SU-DHL-6 (cell line): ENCODE results near the gene RAB3IP.

Experiments used
- H2AFZ ChIP-seq: fragments of 200-600 bp; sonication (generic); 2 replicates; pipeline ENCODE4 v1.6.1; 2014; ENCODE audit warnings: low read depth, mild to moderate bottlenecking, moderate library complexity, mixed read lengths, antibody characterized with exemption, low read length; ENCODE audit not compliant: severe bottlenecking
- H3F3A ChIP-seq: fragments of 200-600 bp; shearing (Covaris generic); 2 replicates; pipeline ENCODE4 v1.6.0; 2016; ENCODE audit warnings: antibody characterized with exemption, mild to moderate bottlenecking; ENCODE audit not compliant: insufficient read depth
- H3K27ac ChIP-seq: fragments of 200-600 bp; sonication (generic); 2 replicates; pipeline ENCODE4 v1.5.1; 2016; ENCODE audit warnings: low read depth, mild to moderate bottlenecking, low read length, moderate library complexity, mixed read lengths
- H3K27me3 ChIP-seq: fragments of 200-600 bp; sonication (generic), shearing (Covaris generic); 2 replicates; pipeline ENCODE4 v1.6.0; 2014; ENCODE audit warnings: mild to moderate bottlenecking, low read length
- H3K36me3 ChIP-seq: fragments of 200-600 bp; sonication (generic); 2 replicates; pipeline ENCODE4 v1.6.1; 2014; ENCODE audit warnings: mild to moderate bottlenecking, low read length, mixed read lengths
- H3K4me2 ChIP-seq: fragments of 300-600, 200-600 bp; shearing (Covaris generic), sonication (generic); 2 replicates; pipeline ENCODE4 v1.6.0; 2014; ENCODE audit warnings: low read length, low read depth, mild to moderate bottlenecking; ENCODE audit not compliant: poor library complexity, severe bottlenecking
- H3K4me3 ChIP-seq: fragments of 200-600 bp; sonication (generic); 2 replicates; pipeline ENCODE4 v1.5.1; 2014; ENCODE audit warnings: antibody characterized with exemption, low read length, mild to moderate bottlenecking, mixed read lengths; ENCODE audit not compliant: insufficient read depth, poor library complexity, severe bottlenecking
- H3K79me2 ChIP-seq: fragments of 200-600 bp; sonication (generic); 2 replicates; pipeline ENCODE4 v1.6.1; 2014; ENCODE audit warnings: mild to moderate bottlenecking, low read length, moderate library complexity; ENCODE audit not compliant: insufficient read depth
- H3K9ac ChIP-seq: fragments of 200-600 bp; sonication (generic); 2 replicates; pipeline ENCODE4 v1.7.0; 2014; ENCODE audit warnings: mild to moderate bottlenecking, low read length
- H3K9me2 ChIP-seq: fragments of 200-600 bp; sonication (generic); replicated peaks from 2 replicates; pipeline ENCODE4 v1.6.1; 2014; ENCODE audit warnings: low read length; ENCODE audit not compliant: insufficient read depth
- H3K9me3 ChIP-seq: fragments of 200-600 bp; sonication (generic); 2 replicates; pipeline ENCODE4 v1.6.1; 2014; ENCODE audit warnings: low read length, mixed read lengths; ENCODE audit not compliant: insufficient read depth
- H4K20me1 ChIP-seq: fragments of 200-600 bp; sonication (generic); 2 replicates; pipeline ENCODE4 v1.6.1; 2014; ENCODE audit warnings: low read depth, mild to moderate bottlenecking, antibody characterized with exemption, low read length, moderate library complexity, mixed read lengths
- CTCF ChIP-seq: fragments of 200-600 bp; sonication (generic); IDR thresholded peaks from one replicate; pipeline ENCODE4 v1.5.1; 2017; ENCODE audit warnings: antibody characterized with exemption, mild to moderate bottlenecking, low read length, moderate library complexity; ENCODE audit not compliant: insufficient read depth, poor library complexity, severe bottlenecking
- EZH2phosphoT487 ChIP-seq: fragments of 200-600 bp; sonication (generic), shearing (Covaris generic); conservative IDR thresholded peaks from 2 replicates; pipeline ENCODE4 v1.6.1; 2018; ENCODE audit warnings: mild to moderate bottlenecking, antibody characterized with exemption, low read length, moderate library complexity, mixed read lengths

Gene RAB3IP

DNA sequence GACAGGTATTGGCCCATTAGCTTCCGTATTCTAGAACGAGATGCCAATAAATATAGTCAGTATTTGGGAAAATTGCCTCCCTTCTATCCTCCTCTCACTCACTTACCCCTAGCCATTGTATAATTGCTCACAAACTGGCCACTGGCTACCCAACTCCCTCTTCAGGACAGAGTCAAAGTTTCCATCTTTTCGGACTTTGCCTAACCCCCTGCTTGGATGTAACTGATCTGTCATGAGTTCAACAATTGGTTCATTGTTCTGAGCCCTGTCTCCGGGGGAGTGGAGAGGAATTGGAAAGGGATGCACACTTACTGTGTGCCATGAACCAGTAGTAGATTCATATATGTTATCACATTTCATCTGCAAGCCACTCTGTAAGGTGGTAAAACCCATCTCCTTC lies 98.5 kb downstream of the RAB3IP start:
- Histone ChIP-seq H3K27ac (no peak overlapping the region), H3K4me3 (no peak overlapping the region), H3K27me3 (no peaks in the 10 kb centered on the region), H4K20me1 (no peaks in the 10 kb centered on the region), H3F3A (no peaks in the 10 kb centered on the region), H2AFZ (no peak overlapping the region), H3K9me2 (no peaks in the 10 kb centered on the region), H3K36me3 (no peaks in the 10 kb centered on the region), H3K4me2 (no peak overlapping the region), H3K9ac (no peak overlapping the region), H3K9me3 (no peaks in the 10 kb centered on the region), H3K79me2 (no peaks in the 10 kb centered on the region)
- TF ChIP-seq EZH2phosphoT487 (no peak), CTCF (no peak)

- H3K9me2 ChIP-seq: no peaks in the 10 kb centered on the region
- no peaks in the 10 kb centered on the region for H3K27me3 ChIP-seq
- no peaks in the 10 kb centered on the region for H3K9me3 ChIP-seq
- no peak overlapping the region for H3K27ac ChIP-seq
- TF ChIP-seq EZH2phosphoT487 (no peak), CTCF (no peak)
- no peaks in the 10 kb centered on the region for H4K20me1 ChIP-seq
- no peaks in the 10 kb centered on the region for H3K36me3 ChIP-seq
- H2AFZ ChIP-seq: no peak overlapping the region
- no peaks in the 10 kb centered on the region for H3F3A ChIP-seq
- no peaks in the 10 kb centered on the region for H3K79me2 ChIP-seq
- no peak overlapping the region for H3K4me3 ChIP-seq
- no peak overlapping the region for H3K9ac ChIP-seq
- no peak overlapping the region for H3K4me2 ChIP-seq
These were observed 99.2 kb downstream of the RAB3IP start for GRCh38 chr12:69837657-69838415.

DNA sequence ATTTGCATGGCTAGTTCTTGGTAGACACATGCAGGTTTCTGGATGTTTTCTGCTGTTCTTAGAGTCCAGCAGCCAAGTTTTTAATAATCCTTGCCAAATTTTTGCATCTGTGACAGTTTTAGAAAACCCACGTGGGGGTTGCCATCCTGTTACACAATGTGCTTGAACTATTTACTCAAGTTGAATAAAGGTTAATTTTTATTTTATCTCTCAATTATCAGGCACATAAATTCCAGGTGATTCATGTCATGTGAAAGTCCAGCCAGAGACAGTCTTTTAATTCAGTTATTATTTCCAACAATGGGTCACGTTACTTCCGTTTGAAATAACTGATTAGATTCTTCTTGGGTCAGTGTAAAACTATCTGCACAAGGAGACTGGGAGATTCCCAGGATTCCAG lies 102.1 kb downstream of the RAB3IP start:
- H3K9me2 ChIP-seq: no peaks in the 10 kb centered on the region
- no peaks in the 10 kb centered on the region for H3K27me3 ChIP-seq
- no peaks in the 10 kb centered on the region for H3K36me3 ChIP-seq
- no peak overlapping the region for H2AFZ ChIP-seq
- H3K9ac ChIP-seq: no peak overlapping the region
- no peaks in the 10 kb centered on the region for H3K79me2 ChIP-seq
- H3K27ac ChIP-seq: no peak overlapping the region
- no peaks in the 10 kb centered on the region for H3F3A ChIP-seq
- no peaks in the 10 kb centered on the region for H4K20me1 ChIP-seq
- no peaks in the 10 kb centered on the region for H3K9me3 ChIP-seq
- no peak overlapping the region for H3K4me3 ChIP-seq
- no peak for TF ChIP-seq CTCF
- TF ChIP-seq EZH2phosphoT487: no peak
- H3K4me2 ChIP-seq: no peak overlapping the region
